Measurements from ENCODE around the gene JAKMIP3. TPM values are rescaled to one million over a fixed set of nuclear protein-coding genes. Genes with fewer than 3 reads are reported as not detected.

JAKMIP3 gene
- total RNA-seq, 1 donor from 2014 or later = 0.40 TPM

DNA sequence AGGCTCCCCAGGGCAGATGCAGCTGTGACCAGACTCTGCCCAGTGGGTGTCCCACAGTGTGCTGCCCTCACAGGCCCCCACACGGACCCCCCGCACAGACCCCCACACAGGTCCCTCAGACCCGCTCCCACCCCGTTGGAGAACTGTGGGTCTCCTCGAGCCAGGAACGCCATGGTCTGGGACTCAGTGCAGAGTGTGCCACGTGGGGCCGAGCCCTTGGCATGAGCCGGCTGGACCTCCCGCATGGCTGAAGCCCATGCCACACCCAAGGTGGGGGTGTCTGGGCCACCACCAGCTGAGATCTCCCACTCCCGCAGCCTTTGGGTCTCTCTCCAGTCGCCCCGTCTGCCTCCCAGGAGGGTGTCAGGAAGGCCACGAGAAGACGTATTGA, 34.3 kb downstream of the JAKMIP3 start:
- no peak for DNase-seq (ENCODE audit: low read depth, low spot score)
- Mint-ChIP-seq H3K27me3 (ENCODE audit: low read depth) (peaks cover 5% of the 10 kb centered on the region), H3K4me3 (no peak overlapping the region), H3K4me1 (no peaks in the 10 kb centered on the region), H3K27ac (ENCODE audit: unreplicated experiment) (no peak overlapping the region), H3K36me3 (ENCODE audit: low read depth) (no peaks in the 10 kb centered on the region), H3K9me3 (no peaks in the 10 kb centered on the region)
- TF ChIP-seq CTCF (conservative IDR thresholded peaks at IDR 0.05) = no peak

DNA sequence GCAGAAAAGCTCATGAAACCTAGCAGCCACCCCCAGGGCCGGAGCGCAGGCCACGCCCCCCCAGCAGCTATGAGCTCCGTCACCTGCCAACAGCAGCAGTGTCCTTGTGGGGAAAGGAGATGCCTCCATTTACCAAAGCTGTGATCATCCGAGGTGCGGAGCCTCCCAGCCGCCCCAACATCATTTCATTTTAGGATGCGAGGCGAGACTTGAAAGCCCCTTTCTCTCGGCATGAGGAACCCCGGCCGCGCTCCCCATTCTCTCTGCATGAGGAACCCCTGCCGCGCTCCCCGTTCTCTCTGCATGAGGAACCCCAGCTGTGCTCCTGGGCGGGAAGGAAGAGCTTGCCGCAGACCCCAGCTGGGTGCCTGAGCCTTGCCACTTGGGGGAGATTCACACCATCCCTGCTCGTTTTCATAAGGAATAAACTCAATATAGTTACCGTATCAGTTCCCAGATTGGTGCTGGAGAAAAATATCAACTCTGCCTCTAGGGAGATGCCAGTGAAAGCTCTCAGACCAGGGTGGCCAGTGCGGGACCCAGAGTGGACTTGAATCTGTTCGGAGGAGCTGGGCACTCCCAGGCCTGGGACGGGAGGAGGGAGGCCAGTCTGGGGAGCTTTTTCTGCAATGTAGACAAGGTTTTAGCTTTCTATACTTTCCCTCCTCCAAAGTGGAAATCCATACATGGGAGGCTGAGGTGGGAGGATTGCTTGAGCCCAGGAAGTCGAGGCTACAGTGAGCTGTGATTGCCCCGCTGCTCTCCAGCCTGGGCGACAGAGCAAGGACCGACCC, 35.0 kb downstream of the JAKMIP3 start:
- no peak overlapping the region for H3K27ac Mint-ChIP-seq (ENCODE audit: unreplicated experiment)
- H3K27me3 Mint-ChIP-seq (ENCODE audit: low read depth) = peaks cover 5% of the 10 kb centered on the region
- DNase-seq (ENCODE audit: low read depth, low spot score) = no peak
- no peaks in the 10 kb centered on the region for H3K36me3 Mint-ChIP-seq (ENCODE audit: low read depth)
- no peaks in the 10 kb centered on the region for H3K4me1 Mint-ChIP-seq
- H3K9me3 Mint-ChIP-seq = no peaks in the 10 kb centered on the region
- no peak for TF ChIP-seq CTCF (conservative IDR thresholded peaks at IDR 0.05)
- H3K4me3 Mint-ChIP-seq = no peak overlapping the region

DNA sequence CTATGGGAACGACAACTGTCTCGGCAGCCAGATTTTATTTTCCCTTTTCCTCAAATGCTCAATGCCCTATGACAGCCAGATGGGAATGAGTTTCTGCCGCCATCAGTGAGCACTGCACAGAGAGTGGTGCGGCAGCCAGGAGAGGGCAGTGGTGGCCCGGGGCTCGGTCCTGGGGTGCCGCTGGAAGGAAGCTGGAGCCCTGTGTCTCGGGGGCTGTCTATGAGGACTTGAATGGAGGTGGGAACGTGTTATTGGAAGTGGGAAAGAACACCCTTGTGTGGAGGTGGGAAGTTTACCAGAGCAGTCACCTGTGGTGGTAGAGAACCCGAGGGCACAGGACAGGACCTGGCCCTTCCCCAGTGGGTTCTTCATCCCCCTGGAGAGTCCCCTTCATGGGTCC, 35.8 kb downstream of the JAKMIP3 start:
- H3K27me3 Mint-ChIP-seq (ENCODE audit: low read depth) = no peaks in the 10 kb centered on the region
- no peaks in the 10 kb centered on the region for H3K9me3 Mint-ChIP-seq
- DNase-seq (ENCODE audit: low read depth, low spot score) = no peak
- TF ChIP-seq CTCF (conservative IDR thresholded peaks at IDR 0.05) = no peak
- H3K27ac Mint-ChIP-seq (ENCODE audit: unreplicated experiment) = no peak overlapping the region
- H3K4me3 Mint-ChIP-seq = no peak overlapping the region
- no peaks in the 10 kb centered on the region for H3K36me3 Mint-ChIP-seq (ENCODE audit: low read depth)
- H3K4me1 Mint-ChIP-seq = no peaks in the 10 kb centered on the region

- Mint-ChIP-seq H3K4me1 (no peaks in the 10 kb centered on the region), H3K4me3 (no peak overlapping the region), H3K27me3 (ENCODE audit: low read depth) (no peaks in the 10 kb centered on the region), H3K9me3 (no peaks in the 10 kb centered on the region), H3K27ac (ENCODE audit: unreplicated experiment) (no peak overlapping the region), H3K36me3 (ENCODE audit: low read depth) (no peaks in the 10 kb centered on the region)
- TF ChIP-seq CTCF (conservative IDR thresholded peaks at IDR 0.05) = no peak
- no peak for DNase-seq (ENCODE audit: low read depth, low spot score)
Observed at GRCh38 chr10:132102071-132102716, 36.4 kb downstream of the JAKMIP3 start.

DNA sequence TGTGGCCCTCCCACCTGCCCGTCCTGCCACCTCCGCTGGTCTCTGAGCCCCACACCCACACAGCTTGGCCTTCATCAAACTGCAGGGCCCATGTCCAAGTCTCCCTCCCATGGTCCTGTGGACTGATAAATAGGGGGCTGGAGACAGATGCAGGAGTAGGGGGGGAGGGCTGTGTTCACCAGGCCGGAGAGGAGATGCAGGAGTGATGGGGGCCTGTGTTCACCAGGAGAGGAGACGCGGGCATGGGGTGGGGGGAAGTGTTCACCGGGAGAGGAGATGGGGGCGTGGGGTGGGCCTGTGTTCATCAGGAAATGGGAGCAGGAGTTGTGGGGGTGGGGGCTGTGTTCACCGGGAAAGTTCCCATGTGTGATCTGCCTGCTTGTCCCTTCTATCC, 37.0 kb downstream of the JAKMIP3 start:
- Mint-ChIP-seq H3K27me3 (ENCODE audit: low read depth) (no peaks in the 10 kb centered on the region), H3K4me1 (no peaks in the 10 kb centered on the region), H3K4me3 (no peak overlapping the region), H3K27ac (ENCODE audit: unreplicated experiment) (no peak overlapping the region), H3K9me3 (no peaks in the 10 kb centered on the region), H3K36me3 (ENCODE audit: low read depth) (no peaks in the 10 kb centered on the region)
- TF ChIP-seq CTCF (conservative IDR thresholded peaks at IDR 0.05) = no peak
- DNase-seq (ENCODE audit: low read depth, low spot score) = no peak

Data from neural crest cell (in vitro differentiated cells).